Colonic mucosa (tissue), 4 donors: Measurements from ENCODE around the gene RPH3AL. TPM values are rescaled to one million over a fixed set of nuclear protein-coding genes. Genes with fewer than 3 reads are reported as not detected.
A peak's percentile ranks its signal among the peaks of the same experiment; 100 is the strongest.

Experiments
- DNase-seq: peaks from one replicate; pipeline ENCODE4 v3.0.0-alpha.2; 2020
- H3K27ac ChIP-seq: fragments of 200-600 bp; one replicate; pipeline ENCODE4 v1.8.0; 2021
- H3K27me3 ChIP-seq: fragments of 200-600 bp; one replicate; pipeline ENCODE4 v1.8.0; 2021
- H3K36me3 ChIP-seq: fragments of 200-600 bp; one replicate; pipeline ENCODE4 v1.8.0; 2021
- H3K4me1 ChIP-seq: fragments of 200-600 bp; one replicate; pipeline ENCODE4 v1.8.0; 2021; ENCODE audit warnings: mild to moderate bottlenecking
- H3K4me3 ChIP-seq: fragments of 200-600 bp; one replicate; pipeline ENCODE4 v1.8.0; 2021
- H3K9ac ChIP-seq, 2 donors: one replicate each; pipeline ENCODE4 v1.7.0; 2013; ENCODE audit warnings: control low read depth in 2 of 2, low read depth in 2 of 2, low read length in 2 of 2
- H3K9me3 ChIP-seq: fragments of 200-600 bp; one replicate; pipeline ENCODE4 v1.8.0; 2021
- CTCF ChIP-seq: fragments of 200-600 bp; IDR thresholded peaks from one replicate; pipeline ENCODE4 v1.8.0; 2022; ENCODE audit warnings: antibody characterized with exemption, mild to moderate bottlenecking
- intact Hi-C: fragments of 100-400 bp; cut with DNase I; formaldehyde crosslinking; loops from one replicate; pipeline ENCODE4 v1.14.1; 2022
- total RNA-seq, 2 donors: library from RNA; stranded (reverse); fragmentation: NEBNext Ultra II Directional in 1 of 2; extraction: Animal tissue kit (Norgen Biotek cat#: 25700) in 1 of 2; gene quantifications; one replicate each; pipeline ENCODE4 v1.2.1, GENCODE V29; 2021
- donor health status: healthy.
- donor health status: DM: no; HTN: no; CAD: no.
- donor health status: DM: no; HTN: no; CAD: no.

Gene RPH3AL
- total RNA-seq, 2 donors from 2014 or later, result 14.9 to 34.2 TPM

DNA sequence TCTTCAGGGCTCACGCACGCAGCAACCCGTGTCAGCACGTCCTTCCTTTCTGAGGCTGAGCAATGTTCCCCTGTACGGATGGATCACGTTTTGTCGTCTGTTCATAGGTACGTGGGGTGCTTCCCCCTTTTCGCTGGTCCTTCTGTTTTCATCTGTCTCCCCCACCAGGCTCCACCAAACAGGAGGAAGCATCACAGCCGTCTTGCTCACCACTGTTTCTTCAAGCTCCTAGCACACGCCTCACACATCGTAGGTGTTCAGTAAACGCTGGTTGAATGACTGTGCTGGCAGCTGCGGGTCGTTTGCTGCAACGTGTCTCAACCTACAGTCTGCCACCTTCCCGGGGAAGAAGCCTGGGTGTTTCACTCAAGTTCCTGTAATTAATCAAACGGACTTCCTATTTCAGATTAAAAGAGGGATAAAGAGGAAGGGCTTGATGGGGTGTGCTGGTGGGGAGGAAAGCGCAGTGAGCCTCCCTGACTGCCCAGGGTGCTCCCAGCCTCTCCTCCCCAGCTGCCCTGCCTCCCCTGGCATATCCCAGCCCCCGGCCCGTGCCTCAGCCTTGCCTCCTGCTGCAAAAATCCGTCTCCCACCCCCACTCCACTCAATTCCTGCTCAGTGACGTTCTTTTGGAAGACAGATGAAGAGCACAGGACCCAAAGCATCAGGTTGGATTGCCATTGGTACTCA is 94.4 kb downstream of the RPH3AL start:
- intact Hi-C loops, result no loop called here
- H3K4me1 ChIP-seq, result no peaks in the 10 kb centered on the region
- H3K27ac ChIP-seq, result no peak overlapping the region
- no peaks in the 10 kb centered on the region for H3K9me3 ChIP-seq
- no peak overlapping the region for H3K9ac ChIP-seq
- DNase-seq, result peak; percentile 15
- no peaks in the 10 kb centered on the region for H3K36me3 ChIP-seq
- no peaks in the 10 kb centered on the region for H3K27me3 ChIP-seq
- H3K4me3 ChIP-seq, result no peak overlapping the region
- TF ChIP-seq CTCF, result no peak

DNA sequence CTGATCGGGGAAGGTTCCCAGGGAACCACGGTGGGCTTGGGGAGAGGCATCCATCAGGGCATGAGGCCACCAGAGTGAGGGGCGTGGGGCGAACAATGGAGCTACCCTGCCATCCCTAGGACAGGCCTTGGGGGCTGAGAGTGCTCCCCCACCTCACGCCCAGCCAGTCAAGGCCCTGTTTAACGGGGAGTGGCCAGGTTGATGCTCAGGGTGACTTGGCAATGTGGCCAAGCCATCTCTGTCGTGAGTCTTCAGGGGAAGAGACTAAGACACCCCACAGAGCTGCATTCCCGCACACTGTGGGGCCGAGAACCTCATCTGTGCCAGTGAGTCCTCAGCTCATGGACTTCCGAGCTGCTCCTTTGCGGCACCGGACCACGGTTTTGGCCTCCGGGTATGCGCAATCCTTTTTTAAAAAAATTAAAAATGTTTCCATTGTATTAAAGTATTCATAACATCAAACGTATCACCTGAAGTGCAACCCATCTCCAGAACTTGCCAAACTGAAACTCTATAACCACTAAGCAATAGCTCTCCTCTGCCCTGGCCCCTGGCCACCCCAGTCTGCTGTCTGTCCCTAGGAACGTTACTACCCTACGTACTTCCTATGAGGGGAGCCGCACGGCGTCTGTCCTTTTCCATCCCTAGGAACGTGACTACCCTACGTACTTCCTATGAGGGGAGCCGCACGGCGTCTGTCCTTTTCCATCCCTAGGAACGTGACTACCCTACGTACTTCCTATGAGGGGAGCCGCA is 99.3 kb downstream of the RPH3AL start:
- intact Hi-C loops, result no loop called here
- no peak overlapping the region for H3K27ac ChIP-seq
- peak; percentile 11 for DNase-seq
- H3K4me3 ChIP-seq, result no peak overlapping the region
- H3K27me3 ChIP-seq, result no peaks in the 10 kb centered on the region
- TF ChIP-seq CTCF, result no peak
- H3K36me3 ChIP-seq, result no peaks in the 10 kb centered on the region
- H3K4me1 ChIP-seq, result no peaks in the 10 kb centered on the region
- H3K9me3 ChIP-seq, result no peaks in the 10 kb centered on the region
- no peak overlapping the region for H3K9ac ChIP-seq

DNA sequence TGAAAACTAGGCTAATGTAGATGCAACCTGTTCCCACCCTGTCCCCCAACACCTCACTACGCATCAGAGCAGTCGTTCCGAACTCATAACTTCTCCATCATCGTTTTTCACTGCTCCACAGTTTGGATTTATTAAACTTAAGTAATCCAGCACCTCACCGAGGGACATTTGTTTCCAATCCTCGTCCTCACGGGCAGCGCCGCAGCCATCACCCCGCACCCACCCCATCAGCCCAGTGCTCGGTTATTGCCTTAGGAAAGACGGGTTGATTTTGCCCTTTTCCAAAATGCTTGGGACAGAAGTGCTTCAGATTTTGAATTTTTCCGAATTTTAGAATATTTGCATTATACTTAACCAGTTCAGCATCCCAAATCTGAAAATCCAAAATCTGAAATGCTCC is 100.2 kb downstream of the RPH3AL start:
- Histone ChIP-seq H3K4me3 (no peak overlapping the region), H3K36me3 (no peaks in the 10 kb centered on the region), H3K27ac (no peak overlapping the region), H3K9me3 (no peaks in the 10 kb centered on the region), H3K9ac (no peak overlapping the region), H3K27me3 (no peaks in the 10 kb centered on the region), H3K4me1 (no peaks in the 10 kb centered on the region)
- intact Hi-C loops, result no loop called here
- no peak for DNase-seq
- TF ChIP-seq CTCF, result no peak

DNA sequence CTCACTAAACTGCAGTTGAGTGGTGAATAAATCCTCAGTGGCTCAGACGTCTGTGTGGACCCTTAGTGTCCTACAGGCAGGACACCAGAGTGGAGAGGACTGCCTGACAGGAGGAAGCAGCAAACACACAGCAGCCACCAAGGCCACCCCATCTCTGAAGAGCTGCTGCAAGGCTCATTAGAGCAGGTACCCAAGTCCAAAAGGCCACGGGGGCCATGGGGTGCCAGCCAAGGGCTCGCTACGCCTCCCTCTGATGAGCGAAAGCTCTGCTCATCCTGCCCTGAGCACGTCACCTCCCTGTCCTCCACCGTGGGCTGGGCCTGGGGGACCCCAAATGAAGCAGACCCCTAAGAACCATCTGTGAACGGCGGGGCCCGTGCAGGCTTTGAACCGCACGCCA is 101.1 kb downstream of the RPH3AL start:
- Histone ChIP-seq H3K9ac (no peak overlapping the region), H3K4me3 (no peak overlapping the region), H3K9me3 (no peaks in the 10 kb centered on the region), H3K4me1 (peaks cover 2% of the 10 kb centered on the region), H3K27ac (no peak overlapping the region), H3K27me3 (no peaks in the 10 kb centered on the region), H3K36me3 (no peaks in the 10 kb centered on the region)
- DNase-seq, result peak; percentile 6
- intact Hi-C loops, result no loop called here
- TF ChIP-seq CTCF, result no peak

GRCh38 chr17:250487-251300 is 101.9 kb downstream of the RPH3AL start:
- Histone ChIP-seq H3K27me3 (no peaks in the 10 kb centered on the region), H3K9me3 (no peaks in the 10 kb centered on the region), H3K9ac (no peak overlapping the region), H3K4me1 (peaks cover 3% of the 10 kb centered on the region), H3K36me3 (no peaks in the 10 kb centered on the region), H3K27ac (no peak overlapping the region), H3K4me3 (no peak overlapping the region)
- no peak for TF ChIP-seq CTCF
- DNase-seq, result no peak
- intact Hi-C loops, result no loop called here
